ENCODE results near the gene POC1A. TPM values are rescaled to one million over a fixed set of nuclear protein-coding genes. Genes with fewer than 3 reads are reported as not detected.

The POC1A gene
- total and polyA plus RNA-seq, 9 of the 15 experiments (the other 6 are each of a cell fraction or from before 2014, with no cell fraction given), result 7.2 to 17.5 (median 12.1) TPM

- no peaks in the 10 kb centered on the region for H3K27me3 ChIP-seq (ENCODE audit: control insufficient read depth in 2 of 2, insufficient read depth in 2 of 2, low read length in 2 of 2)
- H3K4me3 ChIP-seq, result no peak overlapping the region
- ChIA-PET POLR2A (interaction anchor here (0.7 kb wide), 1 partner anchor 769 kb away, joined by 3 read pairs; no protein-coding TSS in a partner anchor), CTCF (ENCODE audit: low intra/inter-chr PET ratio) (interaction anchor here (0.6 to 3.4 kb wide), 4 partner anchors 86 to 200 kb away, joined by 3 to 36 read pairs (median 3); partner anchors contain the start of genes DUSP7 and WDR82)
- 94% methylated on average over 3 of the region's 4 CpGs for WGBS (ENCODE audit: insufficient coverage, low coverage, missing lambda C conversion rate)
- no peaks in the 10 kb centered on the region for H3K79me2 ChIP-seq (ENCODE audit: control insufficient read depth, insufficient read depth, low read length)
- intact Hi-C loops (cut with micrococcal nuclease) (loop anchor here (5.0 kb wide), 1 partner anchor 201 kb away; the partner anchor contains the start of genes PARP3 and RRP9), in situ Hi-C loops (cut with MboI) (no loop called here)
- no peaks in the 10 kb centered on the region for H3K9me3 ChIP-seq (replicated peaks; ENCODE audit: control insufficient read depth, insufficient read depth, low read depth, low read length)
- no peak for DNase-seq (ENCODE audit: extremely low read depth in 1 of 4, low spot score in 3 of 4)
- H3K36me3 ChIP-seq (ENCODE audit: control insufficient read depth, insufficient read depth, low read length), result peaks cover 56% of the 10 kb centered on the region; the same call in 1 of the 3 replicates
- FAIRE-seq, result no peak
- no peak overlapping the region for H3K4me2 ChIP-seq (ENCODE audit: insufficient read depth, low read length)
- no peaks in the 10 kb centered on the region for H4K20me1 ChIP-seq (replicated peaks; ENCODE audit: control insufficient read depth, insufficient read depth, low read length)
- no TSS peak for BruUV-seq (replicated peaks)
- no peaks in the 10 kb centered on the region for H3K9me1 ChIP-seq (ENCODE audit: control insufficient read depth, insufficient read depth, low read length)
- H3K9ac ChIP-seq (ENCODE audit: insufficient read depth in 1 of 2, low read depth in 2 of 2, low read length in 2 of 2), result peak overlapping the region in 1 of 2 experiments; percentile 64; a peak in 2 of 4 replicates
- no peak overlapping the region for H2AFZ ChIP-seq (ENCODE audit: low read depth, low read length)
- no peaks in the 10 kb centered on the region for H3K4me1 ChIP-seq (replicated peaks in 1 of 2; ENCODE audit: control insufficient read depth in 2 of 2, insufficient read depth in 2 of 2, low read length in 2 of 2)
- no peak for ATAC-seq
- TF ChIP-seq EHMT2 (IDR thresholded peaks at IDR 0.05), result no peak
- no peak for TF ChIP-seq FOSL1 (tag; conservative IDR thresholded peaks at IDR 0.05)
- TF ChIP-seq, protein P1, sequence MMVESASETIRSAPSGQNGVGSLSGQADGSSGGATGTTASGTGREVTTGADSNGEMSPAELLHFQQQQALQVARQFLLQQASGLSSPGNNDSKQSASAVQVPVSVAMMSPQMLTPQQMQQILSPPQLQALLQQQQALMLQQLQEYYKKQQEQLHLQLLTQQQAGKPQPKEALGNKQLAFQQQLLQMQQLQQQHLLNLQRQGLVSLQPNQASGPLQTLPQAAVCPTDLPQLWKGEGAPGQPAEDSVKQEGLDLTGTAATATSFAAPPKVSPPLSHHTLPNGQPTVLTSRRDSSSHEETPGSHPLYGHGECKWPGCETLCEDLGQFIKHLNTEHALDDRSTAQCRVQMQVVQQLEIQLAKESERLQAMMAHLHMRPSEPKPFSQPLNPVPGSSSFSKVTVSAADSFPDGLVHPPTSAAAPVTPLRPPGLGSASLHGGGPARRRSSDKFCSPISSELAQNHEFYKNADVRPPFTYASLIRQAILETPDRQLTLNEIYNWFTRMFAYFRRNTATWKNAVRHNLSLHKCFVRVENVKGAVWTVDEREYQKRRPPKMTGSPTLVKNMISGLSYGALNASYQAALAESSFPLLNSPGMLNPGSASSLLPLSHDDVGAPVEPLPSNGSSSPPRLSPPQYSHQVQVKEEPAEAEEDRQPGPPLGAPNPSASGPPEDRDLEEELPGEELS (CRISPR knock-in tag; IDR thresholded peaks at IDR 0.05; ENCODE audit: borderline replicate concordance), result no peak
- H3K27ac ChIP-seq (ENCODE audit: extremely low read depth, low read depth, low read length), result no peak overlapping the region
Measured at GRCh38 chr3:52143156-52143555, 11.1 kb downstream of the POC1A start.

All from K562 (cell line).